Measurements from ENCODE around the gene RPS6KA4.

RPS6KA4 gene

GRCh38 chr11:64366751-64367150 is 7.8 kb downstream of the RPS6KA4 start:
- no peak for DNase-seq (ENCODE audit: low read depth)

- no peak for DNase-seq (ENCODE audit: low read depth)
Measured at GRCh38 chr11:64367931-64368672, 9.1 kb downstream of the RPS6KA4 start.

- no peak for DNase-seq (ENCODE audit: low read depth)
Measured at GRCh38 chr11:64368673-64369074, 9.7 kb downstream of the RPS6KA4 start.

GRCh38 chr11:64369440-64370421 is 10.8 kb downstream of the RPS6KA4 start:
- DNase-seq (ENCODE audit: low read depth) = no peak

GRCh38 chr11:64371201-64371600 is 12.2 kb downstream of the RPS6KA4 start:
- no peak for DNase-seq (ENCODE audit: low read depth)

- no peak for DNase-seq (ENCODE audit: low read depth)
Measured at GRCh38 chr11:64372021-64372420, 13.1 kb downstream of the RPS6KA4 start.

GRCh38 chr11:64372802-64373597 is 14.0 kb downstream of the RPS6KA4 start:
- no peak for DNase-seq (ENCODE audit: low read depth)

- DNase-seq (ENCODE audit: low read depth) = no peak
Measured at GRCh38 chr11:64373598-64373974, 14.6 kb downstream of the RPS6KA4 start.

GRCh38 chr11:64376071-64376470 is 17.1 kb downstream of the RPS6KA4 start:
- DNase-seq (ENCODE audit: low read depth) = no peak

GRCh38 chr11:64378335-64378880 is 19.4 kb downstream of the RPS6KA4 start:
- no peak for DNase-seq (ENCODE audit: low read depth)

- no peak for DNase-seq (ENCODE audit: low read depth)
Measured at GRCh38 chr11:64379160-64379559, 20.2 kb downstream of the RPS6KA4 start.

- DNase-seq (ENCODE audit: low read depth) = no peak
Measured at GRCh38 chr11:64379817-64380709, 21.1 kb downstream of the RPS6KA4 start.

- DNase-seq (ENCODE audit: low read depth) = no peak
Measured at GRCh38 chr11:64381350-64381749, 22.4 kb downstream of the RPS6KA4 start.

- no peak for DNase-seq (ENCODE audit: low read depth)
Measured at GRCh38 chr11:64382047-64382446, 23.1 kb downstream of the RPS6KA4 start.

GRCh38 chr11:64382586-64382985 is 23.6 kb downstream of the RPS6KA4 start:
- no peak for DNase-seq (ENCODE audit: low read depth)

GRCh38 chr11:64383580-64383979 is 24.6 kb downstream of the RPS6KA4 start:
- DNase-seq (ENCODE audit: low read depth) = no peak

- DNase-seq (ENCODE audit: low read depth) = no peak
Measured at GRCh38 chr11:64384028-64384737, 25.2 kb downstream of the RPS6KA4 start.

GRCh38 chr11:64384981-64385944 is 26.3 kb downstream of the RPS6KA4 start:
- DNase-seq (ENCODE audit: low read depth) = no peak
